IMR-90 (cell line): ENCODE data around the gene ACSL4. TPM values are rescaled to one million over a fixed set of nuclear protein-coding genes. Genes with fewer than 3 reads are reported as not detected.
A peak's percentile ranks its signal among the peaks of the same experiment; 100 is the strongest.

Experiments used
- ATAC-seq: fragments of 200-7000 bp; cut with Tn5 transposase; 2 replicates; pipeline ENCODE4 v1.9.1; 2020; ENCODE audit warnings: low read depth, mild to moderate bottlenecking, moderate library complexity
- BruUV-seq: library from RNA; stranded (reverse); fragments of 400-500 nt; replicated peaks from 2 replicates; lab custom pipeline; 2021; lab: Mats Ljungman, UMichigan
- CTCF ChIA-PET: fragments of 300-600 bp; formaldehyde crosslinking; extraction: SDS; loops from one replicate; lab custom pipeline; 2021; ENCODE audit warnings: antibody characterized with exemption; lab: Yijun Ruan, JAX
- POLR2A ChIA-PET: fragments of 300-600 bp; sonication (Branson Sonifier 250); formaldehyde crosslinking; loops from one replicate; lab custom pipeline; 2022; ENCODE audit warnings: antibody characterized with exemption; ENCODE audit not compliant: unreplicated experiment; lab: Charles Lee
- DNase-seq: peaks from one replicate; pipeline ENCODE4 v3.0.0; 2013
- H2AFZ ChIP-seq: replicated peaks from 2 replicates; pipeline ENCODE3; 2013; ENCODE audit warnings: low read length, mild to moderate bottlenecking; ENCODE audit not compliant: poor library complexity
- H2AK5ac ChIP-seq: 2 replicates; pipeline ENCODE4 v1.6.1; 2013; ENCODE audit warnings: low read depth, low read length, inconsistent platforms
- H2AK9ac ChIP-seq: replicated peaks from 2 replicates; pipeline ENCODE3; 2013; ENCODE audit warnings: mild to moderate bottlenecking, low read depth, low read length, moderate library complexity; ENCODE audit not compliant: poor library complexity
- H2BK120ac ChIP-seq: 2 replicates; pipeline ENCODE4 v1.6.1; 2013; ENCODE audit warnings: low read depth, low read length, inconsistent platforms
- H2BK15ac ChIP-seq: 3 replicates; pipeline ENCODE4 v1.6.1; 2013; ENCODE audit warnings: low read depth, low read length, inconsistent platforms
- H2BK20ac ChIP-seq: 2 replicates; pipeline ENCODE4 v1.6.1; 2013; ENCODE audit warnings: low read depth, mild to moderate bottlenecking, inconsistent platforms, low read length, moderate library complexity
- H2BK5ac ChIP-seq: 2 replicates; pipeline ENCODE4 v1.6.1; 2013; ENCODE audit warnings: mild to moderate bottlenecking, low read depth, low read length, inconsistent platforms; ENCODE audit not compliant: poor library complexity, severe bottlenecking
- H3K14ac ChIP-seq: replicated peaks from 2 replicates; pipeline ENCODE4 v1.6.1; 2013; ENCODE audit warnings: low read depth, low read length, inconsistent platforms
- H3K18ac ChIP-seq: 2 replicates; pipeline ENCODE4 v1.6.1; 2013; ENCODE audit warnings: low read depth, low read length, control low read depth
- H3K23ac ChIP-seq: 2 replicates; pipeline ENCODE4 v1.6.1; 2013; ENCODE audit warnings: low read depth, low read length, inconsistent platforms
- H3K27ac ChIP-seq: 2 replicates; pipeline ENCODE4 v1.5.1; 2013; ENCODE audit warnings: mild to moderate bottlenecking, control low read depth, low read length; ENCODE audit not compliant: insufficient read depth
- H3K27me3 ChIP-seq: 2 replicates; pipeline ENCODE4 v1.6.1; 2013; ENCODE audit warnings: low read length; ENCODE audit not compliant: control insufficient read depth, insufficient read depth
- H3K36me3 ChIP-seq: 2 replicates; pipeline ENCODE4 v1.6.1; 2013; ENCODE audit warnings: low read length, mixed read lengths; ENCODE audit not compliant: control insufficient read depth, insufficient read depth
- H3K4ac ChIP-seq: 2 replicates; pipeline ENCODE4 v1.6.1; 2013; ENCODE audit warnings: low read depth, low read length, inconsistent platforms
- H3K4me1 ChIP-seq: 2 replicates; pipeline ENCODE4 v1.6.1; 2013; ENCODE audit warnings: low read length, mixed read lengths; ENCODE audit not compliant: control insufficient read depth, insufficient read depth
- H3K4me2 ChIP-seq: 2 replicates; pipeline ENCODE4 v1.6.1; 2013; ENCODE audit warnings: low read depth, mild to moderate bottlenecking, control low read depth, low read length, moderate library complexity
- H3K4me3 ChIP-seq: 2 replicates; pipeline ENCODE4 v1.5.1; 2013; ENCODE audit warnings: low read depth, mild to moderate bottlenecking, control low read depth, low read length, moderate library complexity; ENCODE audit not compliant: insufficient read depth
- H3K56ac ChIP-seq: 2 replicates; pipeline ENCODE4 v1.6.1; 2013; ENCODE audit warnings: low read length, inconsistent platforms; ENCODE audit not compliant: insufficient read depth; ENCODE audit errors: extremely low read depth
- H3K79me1 ChIP-seq, 2 experiments: 2 replicates each; pipeline ENCODE4 v1.6.1; 2013; ENCODE audit warnings: low read length in 2 of 2, inconsistent platforms in 1 of 2, low read depth in 1 of 2
- H3K9ac ChIP-seq: 2 replicates; pipeline ENCODE4 v1.6.1; 2013; ENCODE audit warnings: low read depth, low read length, control low read depth
- H3K9me1 ChIP-seq: 2 replicates; pipeline ENCODE4 v1.6.1; 2013; ENCODE audit warnings: low read length, inconsistent platforms; ENCODE audit not compliant: insufficient read depth
- H3K9me3 ChIP-seq: 2 replicates; pipeline ENCODE4 v1.6.1; 2013; ENCODE audit warnings: low read length; ENCODE audit not compliant: control insufficient read depth, insufficient read depth
- H4K20me1 ChIP-seq: 2 replicates; pipeline ENCODE4 v1.6.1; 2013; ENCODE audit warnings: low read length, inconsistent platforms; ENCODE audit not compliant: insufficient read depth
- H4K5ac ChIP-seq: 2 replicates; pipeline ENCODE4 v1.6.1; 2013; ENCODE audit warnings: mild to moderate bottlenecking, low read depth, low read length, control low read depth
- H4K8ac ChIP-seq, 2 experiments: 2 replicates each; pipeline ENCODE4 v1.6.1; 2013; ENCODE audit warnings: low read depth in 2 of 2, low read length in 2 of 2, control low read depth in 1 of 2, inconsistent platforms in 1 of 2
- H4K91ac ChIP-seq: 2 replicates; pipeline ENCODE4 v1.6.1; 2013; ENCODE audit warnings: low read depth, low read length, inconsistent platforms; ENCODE audit not compliant: insufficient read depth
- CHD1 ChIP-seq: IDR thresholded peaks from 2 replicates; pipeline ENCODE4 v1.6.1; 2012; ENCODE audit warnings: low read depth, low read length, improper control_type of control experiment
- CTCF ChIP-seq: conservative IDR thresholded peaks from 2 replicates; pipeline ENCODE4 v1.5.1; 2012; ENCODE audit warnings: mild to moderate bottlenecking, low read depth, low read length, improper control_type of control experiment
- MAFK ChIP-seq: IDR thresholded peaks from 2 replicates; pipeline ENCODE4 v1.6.1; 2012; ENCODE audit warnings: low read depth, low read length, improper control_type of control experiment
- NFE2L2 ChIP-seq: fragments of 150-350 bp; IDR thresholded peaks from 2 replicates; pipeline ENCODE4 v1.6.1; 2016; ENCODE audit warnings: low read depth, mild to moderate bottlenecking, low read length
- POLR2A ChIP-seq: IDR thresholded peaks from 2 replicates; pipeline ENCODE4 v1.6.1; 2012; ENCODE audit warnings: mild to moderate bottlenecking, low read depth, low read length
- RCOR1 ChIP-seq: IDR thresholded peaks from 2 replicates; pipeline ENCODE4 v1.6.1; 2012; ENCODE audit warnings: mild to moderate bottlenecking, low read length, improper control_type of control experiment; ENCODE audit not compliant: insufficient replicate concordance
- SMC3 ChIP-seq: fragments of 150-350 bp; IDR thresholded peaks from 2 replicates; pipeline ENCODE4 v1.6.1; 2016; ENCODE audit warnings: low read depth, mild to moderate bottlenecking, antibody characterized with exemption, low read length, moderate library complexity
- USF2 ChIP-seq: fragments of 150-350 bp; IDR thresholded peaks from 2 replicates; pipeline ENCODE4 v1.6.1; 2017; ENCODE audit warnings: mild to moderate bottlenecking, antibody characterized with exemption, low read length, low read depth
- WGBS, 2 experiments: methylation state at CpG; one replicate each; pipeline versions ENCODE4 v1.1.5 to v1.1.7; 2013; ENCODE audit warnings: missing lambda C conversion rate in 2 of 2; ENCODE audit not compliant: insufficient read length in 1 of 2; ENCODE audit errors: extremely low coverage in 2 of 2; 5-methylcytosine and 5-hydroxymethylcytosine counted together
- dilution Hi-C: fragments of 300-500 bp; cut with HindIII; formaldehyde crosslinking; loops from one replicate; pipeline ENCODE4 v1.14.3; 2018; ENCODE audit warnings: low sequenced_read_pairs; ENCODE audit not compliant: unreplicated experiment
- in situ Hi-C: fragments of 300-500 bp; cut with MboI; formaldehyde crosslinking; loops from 3 replicates; pipeline ENCODE4 v1.14.3; 2019; ENCODE audit warnings: low sequenced_read_pairs, inconsistent platforms, mixed read lengths
- intact Hi-C: fragments of 100-400 bp; cut with micrococcal nuclease; formaldehyde crosslinking; loops from 2 replicates; pipeline ENCODE4 v1.10.0; 2022
- polyA plus RNA-seq, 3 experiments: library from polyadenylated mRNA; depleted of rRNA; stranded (reverse); fragments of >200 nt; gene quantifications; 2 replicates each; pipeline ENCODE4 v1.2.3, GENCODE V29; 2012; ENCODE audit warnings: low replicate concordance in 1 of 3
- total RNA-seq: library from RNA; depleted of rRNA; stranded (reverse); fragments of >200 nt; gene quantifications from 2 replicates; pipeline ENCODE4 v1.2.3, GENCODE V29; 2012

The ACSL4 gene
- total and polyA plus RNA-seq, 2 of the 4 experiments (the other 2 are of a cell fraction) = 29.6 to 59.7 TPM

- no peak overlapping the region for H3K27ac ChIP-seq
- H3K56ac ChIP-seq = no peak overlapping the region
- H3K14ac ChIP-seq = no peak overlapping the region
- 100% methylated on average over 3 of the region's 5 CpGs; no CpG with 5 or more reads in 1 of the 2 experiments for WGBS, 2 experiments
- H4K8ac ChIP-seq = peak overlapping the region in 1 of 2 experiments; percentile 50; a peak in 1 of 4 replicates
- 0 out of 2 replicates have a peak, but pooled peaks cover 1% of the 10 kb centered on the region for H3K36me3 ChIP-seq
- no peak overlapping the region for H2BK5ac ChIP-seq
- no peak overlapping the region for H3K4me2 ChIP-seq
- no peak overlapping the region for H2BK15ac ChIP-seq
- H2BK20ac ChIP-seq = no peak overlapping the region
- no peak overlapping the region for H3K4me3 ChIP-seq
- peaks cover 19% of the 10 kb centered on the region; the same call in 1 of the 2 replicates for H4K20me1 ChIP-seq
- ChIA-PET POLR2A (no interaction called here), CTCF (no interaction called here)
- in situ Hi-C loops = loop anchor here (25.0 kb wide), 1 partner anchor 705 kb away; no protein-coding TSS in a partner anchor
- dilution Hi-C loops = no loop called here
- no peak overlapping the region for H3K4ac ChIP-seq
- TF ChIP-seq CTCF (no peak), RCOR1 (no peak), POLR2A (no peak), USF2 (no peak), CHD1 (no peak), SMC3 (no peak), MAFK (no peak), NFE2L2 (no peak)
- intact Hi-C loops = no loop called here
- DNase-seq (no peak), ATAC-seq (no peak)
- no peak overlapping the region for H2BK120ac ChIP-seq
- peaks cover 0 to 3% of the 10 kb centered on the region in 2 experiments; a peak in 1 of 4 replicates for H3K79me1 ChIP-seq
- no TSS peak for BruUV-seq
- H3K9ac ChIP-seq = no peak overlapping the region
- H3K23ac ChIP-seq = no peak overlapping the region; the same call in 1 of the 2 replicates
- H3K18ac ChIP-seq = no peak overlapping the region
- no peaks in the 10 kb centered on the region; the same call in 1 of the 2 replicates for H3K27me3 ChIP-seq
- H2AK9ac ChIP-seq = no peak overlapping the region
- peaks cover 2% of the 10 kb centered on the region; the same call in 1 of the 2 replicates for H3K9me1 ChIP-seq
- no peak overlapping the region for H4K5ac ChIP-seq
- H3K4me1 ChIP-seq = peaks cover 4% of the 10 kb centered on the region; the same call in 1 of the 2 replicates
- no peak overlapping the region for H2AK5ac ChIP-seq
- H4K91ac ChIP-seq = no peak overlapping the region
- no peaks in the 10 kb centered on the region for H3K9me3 ChIP-seq
- H2AFZ ChIP-seq = no peak overlapping the region
These were observed 25.7 kb downstream of the ACSL4 start for GRCh38 chrX:109707319-109707718.
